HK-2 (cell line): ENCODE measurements around the gene ZNF286A.
"Not testable (repeated sequence)": the region's sequence is repeated elsewhere in the genome, so short reads cannot be mapped to it uniquely, and the experiment has no call there.

ENCODE experiments used
- DNase-seq: peaks from one replicate; pipeline ENCODE4 v3.0.0-alpha.2; 2018; ENCODE audit not compliant: unreplicated experiment

ZNF286A gene

GRCh38 chr17:15699937-15700336 is 385 bp downstream of the ZNF286A start:
- not testable (repeated sequence) for DNase-seq

DNA sequence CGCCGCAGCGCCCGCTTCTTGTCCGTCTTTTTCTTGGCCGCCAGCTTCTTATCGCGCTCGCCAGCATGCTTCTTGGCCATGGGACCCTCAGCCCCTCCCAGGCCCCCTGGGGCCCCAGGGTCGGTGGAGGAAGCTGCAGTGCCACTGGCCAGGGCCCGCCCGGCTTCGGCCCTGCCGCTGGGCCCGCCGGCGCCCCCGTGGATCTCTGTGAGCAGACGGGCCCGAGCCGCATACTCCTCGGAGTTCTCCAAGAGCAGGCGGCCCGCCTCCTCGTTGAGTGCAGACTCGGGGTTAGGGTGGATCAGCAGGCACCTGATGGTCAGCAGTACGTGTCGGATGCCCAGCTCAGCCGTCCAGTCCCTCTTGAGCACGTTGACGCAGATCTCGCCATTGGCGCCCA is 4.7 kb downstream of the ZNF286A start:
- DNase-seq = not testable (repeated sequence)

- DNase-seq = not testable (repeated sequence)
Measured at GRCh38 chr17:15704813-15705212, 5.3 kb downstream of the ZNF286A start.

DNA sequence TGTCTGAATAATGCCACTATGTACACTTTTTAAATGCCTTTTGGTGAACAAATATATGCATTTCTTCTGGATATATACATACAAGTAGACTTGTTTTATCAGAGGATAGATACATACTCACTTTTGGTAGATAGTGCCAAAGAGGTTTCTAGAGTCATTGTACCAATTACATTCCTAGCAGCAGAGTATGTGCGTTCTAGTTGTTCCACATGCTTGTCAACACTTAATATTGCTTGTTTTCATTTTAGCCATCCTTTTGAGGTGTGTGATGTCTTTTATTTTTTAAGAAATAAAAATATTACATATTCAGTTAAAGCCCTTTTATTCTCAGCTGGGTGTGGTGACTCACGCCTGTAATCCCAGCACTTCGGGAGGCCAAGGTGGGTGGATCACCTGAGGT is 9.3 kb downstream of the ZNF286A start:
- DNase-seq = not testable (repeated sequence)

DNA sequence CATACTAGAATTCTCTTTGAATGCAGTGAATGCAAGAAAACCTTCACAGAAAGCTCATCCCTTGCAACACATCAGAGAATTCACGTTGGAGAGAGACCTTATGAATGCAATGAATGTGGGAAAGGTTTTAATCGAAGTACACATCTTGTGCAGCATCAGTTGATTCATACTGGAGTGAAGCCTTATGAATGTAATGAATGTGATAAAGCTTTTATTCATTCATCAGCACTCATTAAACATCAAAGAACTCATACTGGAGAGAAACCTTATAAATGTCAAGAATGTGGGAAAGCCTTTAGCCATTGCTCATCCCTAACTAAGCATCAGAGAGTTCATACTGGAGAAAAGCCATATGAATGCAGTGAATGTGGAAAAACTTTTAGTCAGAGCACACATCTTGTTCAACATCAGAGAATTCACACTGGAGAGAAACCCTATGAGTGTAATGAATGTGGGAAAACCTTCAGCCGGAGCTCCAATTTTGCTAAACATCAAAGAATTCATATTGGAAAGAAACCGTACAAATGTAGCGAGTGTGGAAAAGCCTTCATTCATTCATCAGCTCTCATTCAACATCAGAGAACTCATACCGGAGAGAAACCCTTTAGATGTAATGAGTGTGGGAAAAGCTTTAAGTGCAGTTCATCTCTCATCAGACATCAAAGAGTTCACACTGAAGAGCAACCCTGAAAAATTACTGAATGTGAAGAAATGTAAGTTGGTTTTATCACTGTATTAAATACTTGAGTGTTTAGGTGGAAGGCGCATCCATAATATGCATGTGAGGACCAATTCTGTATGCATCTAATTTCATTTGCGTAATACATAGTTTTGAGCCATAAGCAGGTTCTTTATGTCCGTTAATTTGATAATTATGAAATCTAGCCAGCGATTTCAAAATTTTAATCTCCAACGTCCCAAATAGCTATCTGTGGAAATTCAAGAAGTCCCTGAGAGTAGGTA is 17.3 kb downstream of the ZNF286A start:
- DNase-seq = not testable (repeated sequence)

- not testable (repeated sequence) for DNase-seq
Measured at GRCh38 chr17:15730535-15730934, 31.0 kb downstream of the ZNF286A start.

DNA sequence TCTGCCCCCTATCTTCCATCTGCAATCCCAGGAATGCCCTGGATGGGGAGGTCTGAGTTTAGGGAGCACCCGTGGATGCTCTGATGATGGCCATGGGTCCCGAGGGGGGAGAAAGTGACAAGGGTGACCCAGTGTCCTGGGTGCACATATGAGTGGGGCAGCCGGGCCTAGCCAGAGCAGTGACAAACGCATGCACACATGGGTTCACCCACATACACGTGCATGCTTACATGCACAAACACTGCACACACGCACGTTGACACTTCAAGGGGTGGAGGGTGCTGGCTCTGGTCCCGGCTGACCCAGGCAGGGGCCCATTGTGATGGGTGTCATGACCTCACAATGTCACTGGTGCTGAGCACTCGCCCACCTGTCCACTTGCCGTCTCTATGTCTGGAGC is 32.3 kb downstream of the ZNF286A start, which contains the start of gene TBC1D26:
Gene TBC1D26, plus strand, starts transcription at position 384 of the 400 bp plus-strand sequence. CDS start 3,066 bp downstream, outside the sequence.
- DNase-seq = not testable (repeated sequence)

- not testable (repeated sequence) for DNase-seq
Measured at GRCh38 chr17:15733174-15733789, 33.7 kb downstream of the ZNF286A start.

GRCh38 chr17:15736578-15736977 is 37.0 kb downstream of the ZNF286A start:
- DNase-seq = not testable (repeated sequence)

GRCh38 chr17:15738066-15738465 is 38.5 kb downstream of the ZNF286A start:
- DNase-seq = no peak

- DNase-seq = not testable (repeated sequence)
Measured at GRCh38 chr17:15739259-15739658, 39.7 kb downstream of the ZNF286A start.

- not testable (repeated sequence) for DNase-seq
Measured at GRCh38 chr17:15740041-15740440, 40.5 kb downstream of the ZNF286A start.

GRCh38 chr17:15740570-15741120 is 41.1 kb downstream of the ZNF286A start:
- no peak for DNase-seq

- no peak for DNase-seq
Measured at GRCh38 chr17:15741624-15742023, 42.1 kb downstream of the ZNF286A start.

- no peak for DNase-seq
Measured at GRCh38 chr17:15742051-15742795, 42.7 kb downstream of the ZNF286A start.

DNA sequence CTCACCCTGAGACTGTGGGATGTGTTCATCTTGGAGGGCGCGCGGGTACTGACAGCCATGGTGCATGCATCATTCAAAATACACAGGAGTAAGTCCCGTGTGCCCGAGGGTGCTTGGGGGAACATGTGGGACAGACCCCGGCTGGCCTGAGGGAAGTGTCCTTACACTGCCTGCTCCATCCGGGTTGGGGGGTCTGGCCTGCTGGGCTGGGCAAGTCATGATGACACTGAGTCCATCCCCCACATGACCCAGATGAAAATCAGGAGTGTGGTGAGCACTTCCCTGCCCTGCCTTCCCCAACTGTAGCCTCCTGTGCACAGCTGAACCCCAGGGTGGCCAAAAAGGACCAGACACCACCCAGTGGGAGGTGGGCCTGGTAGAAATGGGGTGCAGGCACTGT is 43.4 kb downstream of the ZNF286A start:
- DNase-seq = no peak

GRCh38 chr17:15744074-15744676 is 44.6 kb downstream of the ZNF286A start:
- DNase-seq = no peak

DNA sequence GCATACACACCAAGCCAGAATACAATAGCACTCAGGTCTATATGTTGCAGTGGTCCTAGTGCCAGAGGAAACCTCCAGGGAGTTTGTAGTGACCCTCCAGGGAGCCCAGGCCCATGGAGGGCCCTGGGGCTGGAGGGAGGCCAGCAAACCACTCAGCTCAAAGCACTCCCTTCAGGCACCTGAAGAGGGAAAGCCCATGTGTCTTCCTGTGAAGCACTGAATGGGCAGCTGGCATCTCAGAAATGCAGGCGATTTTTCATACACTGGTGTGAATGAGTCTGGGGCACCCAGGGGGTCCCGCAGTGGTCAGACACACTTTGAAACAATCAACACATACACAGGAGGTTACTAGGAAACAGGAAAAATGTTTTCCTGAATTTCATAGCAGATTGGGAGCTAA is 45.3 kb downstream of the ZNF286A start:
- DNase-seq = no peak

DNA sequence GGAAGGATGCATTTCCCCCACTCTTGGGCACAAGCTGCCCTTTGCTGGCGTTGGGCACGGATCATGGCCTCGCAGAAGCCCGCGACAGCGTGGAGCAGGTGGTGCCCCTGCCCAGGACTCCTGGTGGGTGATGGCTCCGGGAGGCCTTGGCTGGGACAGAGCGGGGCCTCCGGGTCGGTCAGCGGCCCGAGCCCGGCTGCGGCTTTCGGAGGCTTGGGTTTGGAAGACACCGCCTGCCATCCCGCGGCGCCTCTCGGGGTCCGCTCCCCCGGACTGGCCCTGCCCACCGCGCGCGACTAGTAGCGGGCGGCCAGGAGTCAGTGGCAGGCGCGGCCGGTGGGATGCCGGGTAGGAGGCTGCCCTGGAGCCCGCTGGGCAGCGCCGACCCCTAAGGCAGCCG is 49.9 kb downstream of the ZNF286A start:
- DNase-seq = not testable (repeated sequence)

DNA sequence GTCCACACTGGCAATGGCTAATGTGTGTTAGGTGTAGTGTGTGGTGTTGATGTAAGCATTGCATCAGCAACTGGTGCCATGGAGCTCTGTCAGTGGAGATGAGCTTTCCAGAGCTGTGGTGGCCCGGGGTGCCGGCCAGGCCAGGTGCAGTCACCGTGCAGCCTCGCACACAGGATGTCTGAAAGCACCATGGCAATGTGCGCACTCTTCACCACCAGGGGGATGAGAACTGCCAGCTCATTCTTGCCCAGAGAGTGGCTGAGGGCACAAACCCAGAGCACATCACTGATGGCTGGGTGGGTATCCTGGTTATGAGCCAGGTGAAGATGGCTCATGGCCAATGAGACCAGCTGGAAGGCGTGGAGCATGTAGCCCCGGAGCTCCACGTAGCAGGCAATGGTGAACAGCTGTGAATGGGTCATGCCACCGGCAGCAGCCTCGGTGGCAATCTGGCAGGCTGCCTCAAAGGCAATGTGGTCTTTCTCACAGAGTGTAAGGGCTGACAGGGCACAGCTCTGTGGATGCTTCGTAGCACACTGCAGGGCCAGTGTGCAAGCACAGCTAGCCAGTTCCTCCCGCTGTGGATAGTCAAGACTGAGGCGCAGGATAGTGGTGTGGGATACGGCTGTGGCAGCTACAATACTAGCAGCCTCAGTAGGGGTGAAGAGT is 69.4 kb downstream of the ZNF286A start:
- DNase-seq = not testable (repeated sequence)
